ENCODE data around the gene VCX3B.
"Not testable (repeated sequence)": the region's sequence is repeated elsewhere in the genome, so short reads cannot be mapped to it uniquely, and the experiment has no call there.

Gene VCX3B

DNA sequence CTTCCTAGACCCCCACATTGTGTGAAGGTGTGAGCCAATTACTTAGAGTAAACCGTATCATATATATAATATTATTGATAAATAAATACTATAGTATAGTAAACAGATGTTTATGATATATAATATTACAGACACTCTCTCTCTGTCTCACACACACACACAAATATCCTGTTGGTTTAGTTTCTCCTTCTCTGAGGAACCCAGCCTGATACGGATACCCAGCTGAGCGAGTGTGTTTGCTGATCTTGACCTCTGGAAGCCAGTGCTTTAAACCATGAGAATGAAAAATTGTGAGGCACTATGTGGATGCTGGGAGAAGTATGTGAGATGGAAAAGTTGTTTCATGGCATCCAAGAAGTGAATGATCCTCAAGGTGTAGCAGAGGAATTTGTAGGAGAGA is at the start of gene VCX3B:
Gene VCX3B (plus strand): TSS at position 301 of the 400 bp plus-strand sequence. CDS start 621 bp downstream, outside the sequence.
- not testable (repeated sequence) for H2AFZ ChIP-seq (ENCODE audit: low read depth, low read length); H3K27ac ChIP-seq (ENCODE audit: low read length); H3K36me3 ChIP-seq (ENCODE audit: insufficient read depth, low read length); ATAC-seq (ENCODE audit: insufficient read depth, low read depth); H3K4me2 ChIP-seq (ENCODE audit: insufficient read depth, low read length); H3K27me3 ChIP-seq (ENCODE audit: insufficient read depth, low read length, poor library complexity); H3K9me3 ChIP-seq (ENCODE audit: insufficient read depth, low read length, severe bottlenecking); H4K20me1 ChIP-seq (ENCODE audit: insufficient read depth, low read length); H3K79me2 ChIP-seq (ENCODE audit: insufficient read depth, low read length); H3K4me3 ChIP-seq (ENCODE audit: low read depth in 1 of 2, low read length in 2 of 2); DNase-seq; H3K9ac ChIP-seq (ENCODE audit: low read depth, low read length); H3K4me1 ChIP-seq (ENCODE audit: insufficient read depth, low read length)

DNA sequence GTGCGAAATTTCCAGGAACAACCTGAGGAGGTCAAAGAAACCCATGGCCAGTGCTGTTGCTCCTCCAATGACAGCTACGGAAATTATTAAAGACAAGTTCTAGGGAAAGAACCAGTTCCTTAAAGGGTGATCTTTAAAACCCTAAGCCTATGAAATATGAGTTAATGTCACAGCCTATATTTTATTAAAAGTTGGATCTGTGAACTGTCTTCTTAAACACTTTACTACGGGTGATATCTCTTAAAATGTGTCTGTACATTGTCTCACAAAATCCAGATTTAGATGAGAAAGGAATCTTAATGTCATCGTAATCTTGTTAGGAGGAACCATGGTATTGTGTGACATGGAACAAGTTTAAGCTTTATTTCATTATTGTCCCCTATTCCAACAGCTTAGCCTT is 46.3 kb upstream of the VCX3B start:
- no peaks in the 10 kb centered on the region for H3K27me3 ChIP-seq (ENCODE audit: insufficient read depth, low read length, poor library complexity)
- ATAC-seq (ENCODE audit: insufficient read depth, low read depth): no peak
- no peaks in the 10 kb centered on the region for H3K36me3 ChIP-seq (ENCODE audit: insufficient read depth, low read length)
- H3K27ac ChIP-seq (ENCODE audit: low read length): no peak overlapping the region
- H3K79me2 ChIP-seq (ENCODE audit: insufficient read depth, low read length): no peaks in the 10 kb centered on the region
- no peaks in the 10 kb centered on the region for H4K20me1 ChIP-seq (ENCODE audit: insufficient read depth, low read length)
- no peaks in the 10 kb centered on the region for H3K9me3 ChIP-seq (ENCODE audit: insufficient read depth, low read length, severe bottlenecking)
- no peak for DNase-seq
- TF ChIP-seq, protein P1, sequence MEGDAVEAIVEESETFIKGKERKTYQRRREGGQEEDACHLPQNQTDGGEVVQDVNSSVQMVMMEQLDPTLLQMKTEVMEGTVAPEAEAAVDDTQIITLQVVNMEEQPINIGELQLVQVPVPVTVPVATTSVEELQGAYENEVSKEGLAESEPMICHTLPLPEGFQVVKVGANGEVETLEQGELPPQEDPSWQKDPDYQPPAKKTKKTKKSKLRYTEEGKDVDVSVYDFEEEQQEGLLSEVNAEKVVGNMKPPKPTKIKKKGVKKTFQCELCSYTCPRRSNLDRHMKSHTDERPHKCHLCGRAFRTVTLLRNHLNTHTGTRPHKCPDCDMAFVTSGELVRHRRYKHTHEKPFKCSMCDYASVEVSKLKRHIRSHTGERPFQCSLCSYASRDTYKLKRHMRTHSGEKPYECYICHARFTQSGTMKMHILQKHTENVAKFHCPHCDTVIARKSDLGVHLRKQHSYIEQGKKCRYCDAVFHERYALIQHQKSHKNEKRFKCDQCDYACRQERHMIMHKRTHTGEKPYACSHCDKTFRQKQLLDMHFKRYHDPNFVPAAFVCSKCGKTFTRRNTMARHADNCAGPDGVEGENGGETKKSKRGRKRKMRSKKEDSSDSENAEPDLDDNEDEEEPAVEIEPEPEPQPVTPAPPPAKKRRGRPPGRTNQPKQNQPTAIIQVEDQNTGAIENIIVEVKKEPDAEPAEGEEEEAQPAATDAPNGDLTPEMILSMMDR (IDR thresholded peaks at IDR 0.05; ENCODE audit: borderline replicate concordance, extremely low read depth, low read length, poor library complexity, severe bottlenecking): no peak
- no peak for TF ChIP-seq EZH2 (IDR thresholded peaks at IDR 0.05; ENCODE audit: borderline replicate concordance, low read depth, low read length, severe bottlenecking)
- no peak overlapping the region for H3K9ac ChIP-seq (ENCODE audit: low read depth, low read length)
- H3K4me2 ChIP-seq (ENCODE audit: insufficient read depth, low read length): no peak overlapping the region
- H2AFZ ChIP-seq (ENCODE audit: low read depth, low read length): no peak overlapping the region
- H3K4me3 ChIP-seq (ENCODE audit: low read depth in 1 of 2, low read length in 2 of 2): no peak overlapping the region
- H3K4me1 ChIP-seq (ENCODE audit: insufficient read depth, low read length): no peaks in the 10 kb centered on the region

DNA sequence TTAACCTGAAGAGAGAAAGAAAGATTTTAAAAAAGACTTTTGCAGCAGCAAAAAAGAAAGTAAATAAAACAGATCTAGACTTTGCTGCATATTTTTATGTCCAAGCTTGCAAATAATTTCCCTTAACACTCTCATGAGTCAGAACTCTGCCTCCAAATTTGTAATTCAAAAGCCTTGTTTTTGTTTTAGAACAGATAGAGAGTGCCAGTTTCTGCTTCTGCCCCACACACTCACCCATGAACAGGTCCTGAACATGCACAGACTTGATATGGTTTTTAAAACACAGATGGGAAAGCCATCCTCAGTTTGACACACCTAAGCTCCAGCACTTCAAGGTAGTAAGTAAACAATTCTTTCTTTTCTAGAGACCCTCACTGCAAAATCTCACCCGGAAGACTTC is 39.7 kb upstream of the VCX3B start:
- Histone ChIP-seq H3K4me3 (ENCODE audit: low read depth in 1 of 2, low read length in 2 of 2) (no peak overlapping the region), H3K36me3 (ENCODE audit: insufficient read depth, low read length) (no peaks in the 10 kb centered on the region), H3K79me2 (ENCODE audit: insufficient read depth, low read length) (no peaks in the 10 kb centered on the region), H3K27ac (ENCODE audit: low read length) (no peak overlapping the region), H3K4me1 (ENCODE audit: insufficient read depth, low read length) (no peaks in the 10 kb centered on the region), H3K27me3 (ENCODE audit: insufficient read depth, low read length, poor library complexity) (no peaks in the 10 kb centered on the region), H2AFZ (ENCODE audit: low read depth, low read length) (no peak overlapping the region), H4K20me1 (ENCODE audit: insufficient read depth, low read length) (no peaks in the 10 kb centered on the region), H3K9ac (ENCODE audit: low read depth, low read length) (no peak overlapping the region), H3K9me3 (ENCODE audit: insufficient read depth, low read length, severe bottlenecking) (no peaks in the 10 kb centered on the region), H3K4me2 (ENCODE audit: insufficient read depth, low read length) (no peak overlapping the region)
- TF ChIP-seq EZH2 (IDR thresholded peaks at IDR 0.05; ENCODE audit: borderline replicate concordance, low read depth, low read length, severe bottlenecking): no peak
- TF ChIP-seq, protein P1 (IDR thresholded peaks at IDR 0.05; ENCODE audit: borderline replicate concordance, extremely low read depth, low read length, poor library complexity, severe bottlenecking): no peak
- ATAC-seq (ENCODE audit: insufficient read depth, low read depth): no peak
- DNase-seq: no peak

DNA sequence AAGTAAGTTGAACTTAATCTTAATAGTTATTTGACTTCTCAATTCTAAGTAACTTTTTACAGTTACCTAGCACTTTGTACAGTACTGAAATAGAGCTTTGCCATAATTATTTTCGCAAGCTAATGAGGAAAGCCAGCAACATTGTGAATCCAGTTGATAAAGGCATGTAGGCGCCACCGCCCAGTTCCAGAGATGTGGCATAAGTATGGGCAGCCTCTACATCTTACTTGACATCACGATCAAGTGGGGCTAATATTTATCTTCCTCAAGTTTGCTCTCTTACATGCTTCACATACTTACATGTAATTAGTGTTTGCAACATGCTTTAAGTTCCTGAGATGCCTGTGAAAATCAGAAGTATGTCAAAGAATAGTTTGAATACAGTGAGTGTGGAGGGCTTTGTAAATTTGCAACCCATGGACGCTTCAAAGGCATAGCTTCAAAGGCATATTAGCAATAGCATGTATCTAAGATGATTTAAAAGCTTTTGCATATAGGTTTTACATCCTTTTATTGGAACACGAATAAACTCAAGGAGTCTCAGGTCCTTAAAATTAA is 34.9 kb upstream of the VCX3B start:
- no peaks in the 10 kb centered on the region for H3K4me1 ChIP-seq (ENCODE audit: insufficient read depth, low read length)
- H3K79me2 ChIP-seq (ENCODE audit: insufficient read depth, low read length): no peaks in the 10 kb centered on the region
- DNase-seq (no peak), ATAC-seq (ENCODE audit: insufficient read depth, low read depth) (no peak)
- no peaks in the 10 kb centered on the region for H3K36me3 ChIP-seq (ENCODE audit: insufficient read depth, low read length)
- no peak overlapping the region for H3K27ac ChIP-seq (ENCODE audit: low read length)
- H2AFZ ChIP-seq (ENCODE audit: low read depth, low read length): no peak overlapping the region
- no peak overlapping the region for H3K9ac ChIP-seq (ENCODE audit: low read depth, low read length)
- H3K9me3 ChIP-seq (ENCODE audit: insufficient read depth, low read length, severe bottlenecking): no peaks in the 10 kb centered on the region
- H3K27me3 ChIP-seq (ENCODE audit: insufficient read depth, low read length, poor library complexity): no peaks in the 10 kb centered on the region
- TF ChIP-seq, protein P1 (IDR thresholded peaks at IDR 0.05; ENCODE audit: borderline replicate concordance, extremely low read depth, low read length, poor library complexity, severe bottlenecking): no peak
- TF ChIP-seq EZH2 (IDR thresholded peaks at IDR 0.05; ENCODE audit: borderline replicate concordance, low read depth, low read length, severe bottlenecking): no peak
- H3K4me2 ChIP-seq (ENCODE audit: insufficient read depth, low read length): no peak overlapping the region
- no peaks in the 10 kb centered on the region for H4K20me1 ChIP-seq (ENCODE audit: insufficient read depth, low read length)
- no peak overlapping the region for H3K4me3 ChIP-seq (ENCODE audit: low read depth in 1 of 2, low read length in 2 of 2)

All from DND-41 (cell line).